ENCODE results near the gene CDCP1.

- TF ChIP-seq CTCF (IDR thresholded peaks at IDR 0.05; ENCODE audit: low read depth, low read length) (no peak), POLR2A (IDR thresholded peaks at IDR 0.05; ENCODE audit: extremely low read depth, insufficient read length) (no peak)
These were observed 78.7 kb downstream of the CDCP1 start for GRCh38 chr3:45067486-45067885.

Measured in NB4 (cell line).